Retinal pigment epithelial cell (primary cell): ENCODE data around the gene OGFOD2.

Experiments used
- DNase-seq: peaks from one replicate; pipeline ENCODE4 v3.0.0-alpha.2; 2010; ENCODE audit warnings: low read depth
- H3K4me3 ChIP-seq: 2 replicates; pipeline ENCODE4 v1.5.1; 2011; ENCODE audit warnings: mild to moderate bottlenecking, low read length, control low read depth, moderate library complexity
- TF ChIP-seq, protein P1 (sequence below): conservative IDR thresholded peaks from 2 replicates; pipeline ENCODE4 v1.5.1; 2011; ENCODE audit warnings: low read depth, low read length, control low read depth, inconsistent platforms

Gene OGFOD2

DNA sequence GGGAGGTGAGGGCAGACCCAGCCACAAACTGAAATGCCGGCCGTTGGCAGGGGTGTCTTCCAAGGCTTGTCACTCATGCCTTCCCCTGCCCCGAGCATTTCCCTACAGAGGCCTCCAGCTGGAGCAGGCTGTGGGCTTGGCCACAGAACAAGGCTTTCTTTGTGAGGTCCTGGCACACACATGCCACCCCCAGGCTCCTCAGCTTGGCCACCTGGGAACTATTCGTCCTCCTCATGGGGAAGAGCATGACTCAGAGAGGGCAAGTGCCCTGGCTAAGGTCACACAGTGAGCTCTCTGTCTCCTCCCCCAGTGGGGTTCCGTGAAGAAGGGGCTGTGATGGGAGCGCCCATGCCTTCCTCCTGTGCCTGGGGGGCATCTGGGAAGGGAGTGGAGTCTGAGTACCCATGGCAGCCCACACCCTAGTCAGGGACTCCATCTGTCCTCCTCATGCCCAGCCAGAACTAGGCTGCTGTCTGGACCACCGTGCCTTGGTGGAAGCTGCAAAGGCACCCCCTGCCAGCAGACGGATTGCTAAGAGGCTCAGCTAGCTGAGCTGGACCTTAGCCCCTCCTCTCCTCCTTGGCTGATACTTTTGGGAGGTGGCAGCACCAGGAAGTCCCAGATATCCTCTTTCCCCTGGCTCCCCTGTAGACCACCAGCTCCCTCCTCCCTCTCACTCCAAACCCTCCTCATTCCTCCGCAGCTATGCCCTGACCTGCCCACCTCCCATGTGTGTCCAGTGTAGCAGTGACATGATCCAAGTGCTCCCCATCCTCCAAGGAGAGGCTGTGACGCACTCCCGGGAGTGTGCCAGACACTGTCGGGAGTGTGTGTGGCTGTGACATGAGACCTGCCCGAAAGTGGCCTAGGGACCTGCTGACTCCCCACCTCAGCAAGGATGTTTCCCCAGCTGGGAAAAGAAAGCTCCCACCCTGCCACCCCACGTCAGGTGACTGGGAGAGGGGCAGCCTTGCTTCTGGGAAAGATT lies 30.1 kb upstream of the OGFOD2 start:
- peak; percentile 66 for DNase-seq
- H3K4me3 ChIP-seq = no peak overlapping the region
- TF ChIP-seq, protein P1, sequence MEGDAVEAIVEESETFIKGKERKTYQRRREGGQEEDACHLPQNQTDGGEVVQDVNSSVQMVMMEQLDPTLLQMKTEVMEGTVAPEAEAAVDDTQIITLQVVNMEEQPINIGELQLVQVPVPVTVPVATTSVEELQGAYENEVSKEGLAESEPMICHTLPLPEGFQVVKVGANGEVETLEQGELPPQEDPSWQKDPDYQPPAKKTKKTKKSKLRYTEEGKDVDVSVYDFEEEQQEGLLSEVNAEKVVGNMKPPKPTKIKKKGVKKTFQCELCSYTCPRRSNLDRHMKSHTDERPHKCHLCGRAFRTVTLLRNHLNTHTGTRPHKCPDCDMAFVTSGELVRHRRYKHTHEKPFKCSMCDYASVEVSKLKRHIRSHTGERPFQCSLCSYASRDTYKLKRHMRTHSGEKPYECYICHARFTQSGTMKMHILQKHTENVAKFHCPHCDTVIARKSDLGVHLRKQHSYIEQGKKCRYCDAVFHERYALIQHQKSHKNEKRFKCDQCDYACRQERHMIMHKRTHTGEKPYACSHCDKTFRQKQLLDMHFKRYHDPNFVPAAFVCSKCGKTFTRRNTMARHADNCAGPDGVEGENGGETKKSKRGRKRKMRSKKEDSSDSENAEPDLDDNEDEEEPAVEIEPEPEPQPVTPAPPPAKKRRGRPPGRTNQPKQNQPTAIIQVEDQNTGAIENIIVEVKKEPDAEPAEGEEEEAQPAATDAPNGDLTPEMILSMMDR = no peak

DNA sequence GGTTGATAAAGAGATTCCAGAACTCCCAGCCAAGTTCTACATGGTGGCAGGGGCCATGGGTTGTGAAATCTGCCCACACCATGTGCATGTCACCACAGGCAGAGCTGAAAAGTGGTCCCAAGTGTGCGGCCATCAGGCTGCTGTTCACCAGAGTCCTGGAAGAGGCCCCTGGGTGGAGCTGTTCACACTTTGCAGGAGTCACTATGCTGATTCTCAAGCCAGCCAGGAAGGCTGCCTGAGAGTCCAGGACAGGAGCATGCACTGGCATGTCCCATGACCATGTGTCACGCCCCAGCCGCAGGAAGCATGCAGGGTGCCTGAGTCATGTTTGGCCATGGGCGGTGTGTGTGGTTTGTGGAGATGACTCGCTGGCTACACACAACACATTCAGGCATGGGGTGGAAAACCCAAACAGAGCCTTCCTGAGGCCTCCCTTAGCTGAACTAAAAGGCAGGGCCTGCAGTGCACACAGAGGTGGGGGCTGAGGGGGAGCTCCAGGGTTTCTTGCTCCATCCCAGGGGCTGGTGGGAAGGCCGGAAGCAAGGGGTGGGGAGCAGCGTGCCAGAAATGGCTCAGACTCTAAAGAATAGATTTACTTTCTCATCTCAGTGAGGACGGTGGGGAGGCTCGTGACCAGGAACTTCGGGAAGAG lies 28.2 kb upstream of the OGFOD2 start:
- TF ChIP-seq, protein P1 = peak; percentile 59
- H3K4me3 ChIP-seq = no peak overlapping the region
- peak; percentile 98 for DNase-seq

DNA sequence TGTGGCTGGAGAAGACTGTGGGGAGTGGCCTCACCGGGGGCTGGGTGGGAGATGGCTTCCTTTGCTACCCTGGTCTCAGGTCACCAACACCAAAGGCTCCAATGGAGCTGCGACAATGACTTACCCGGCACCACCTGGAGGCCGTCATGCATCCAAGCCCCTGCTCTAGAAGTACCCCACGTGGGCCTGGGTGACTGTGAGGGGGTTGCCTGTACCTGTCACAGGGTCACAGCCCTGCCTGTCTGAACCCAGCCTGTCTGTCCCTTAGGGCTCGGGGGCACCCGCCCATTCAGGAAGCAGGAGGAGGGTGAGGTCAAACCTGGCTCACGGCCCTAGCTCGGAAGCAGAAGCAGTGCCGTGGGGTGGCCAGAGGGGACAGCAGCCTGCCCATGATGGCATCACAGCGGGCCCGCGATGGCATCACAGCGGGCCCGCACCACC lies 27.7 kb upstream of the OGFOD2 start:
- TF ChIP-seq, protein P1 = no peak
- DNase-seq = no peak
- no peak overlapping the region for H3K4me3 ChIP-seq

DNA sequence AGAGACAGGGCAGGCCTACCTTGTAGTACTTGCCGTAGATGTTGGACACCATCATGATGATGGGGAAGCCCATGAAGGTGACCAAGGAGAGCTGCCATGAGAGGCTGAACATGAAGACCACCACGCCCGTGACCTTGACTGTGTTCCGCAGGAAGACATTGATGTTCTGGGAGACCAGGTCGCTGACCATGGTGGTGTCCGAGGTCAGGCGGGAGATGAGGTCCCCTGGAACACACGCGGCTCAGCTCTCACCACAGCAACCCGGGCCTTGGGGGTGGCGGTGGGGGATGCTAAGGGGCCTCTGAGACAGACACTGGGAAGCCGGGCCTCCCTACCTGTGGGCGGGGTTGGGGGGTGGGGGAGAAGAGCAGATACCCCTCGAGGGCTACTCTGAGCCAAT lies 26.4 kb upstream of the OGFOD2 start:
- DNase-seq = no peak
- no peak overlapping the region for H3K4me3 ChIP-seq
- TF ChIP-seq, protein P1 = no peak

DNA sequence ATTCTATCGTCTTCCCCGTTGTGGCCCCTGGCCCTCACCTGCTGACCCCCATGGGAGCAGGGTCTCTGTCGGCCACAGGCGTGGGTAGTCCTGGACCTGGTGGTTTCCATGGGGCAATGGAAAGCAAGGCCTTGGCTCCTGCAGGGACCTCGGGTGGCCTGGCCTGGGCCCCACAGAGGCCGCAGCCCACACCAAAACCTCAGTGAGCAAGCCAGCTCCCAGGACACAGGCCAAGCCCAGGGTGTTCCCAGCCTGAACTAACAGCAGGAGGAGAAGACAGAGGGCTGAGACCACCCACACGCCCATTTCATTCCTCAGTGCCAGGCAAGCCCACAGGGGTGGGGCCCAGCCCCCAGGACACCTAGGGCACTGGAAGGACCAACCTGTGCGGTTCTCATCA lies 25.6 kb upstream of the OGFOD2 start:
- H3K4me3 ChIP-seq = no peak overlapping the region
- TF ChIP-seq, protein P1 = no peak

DNA sequence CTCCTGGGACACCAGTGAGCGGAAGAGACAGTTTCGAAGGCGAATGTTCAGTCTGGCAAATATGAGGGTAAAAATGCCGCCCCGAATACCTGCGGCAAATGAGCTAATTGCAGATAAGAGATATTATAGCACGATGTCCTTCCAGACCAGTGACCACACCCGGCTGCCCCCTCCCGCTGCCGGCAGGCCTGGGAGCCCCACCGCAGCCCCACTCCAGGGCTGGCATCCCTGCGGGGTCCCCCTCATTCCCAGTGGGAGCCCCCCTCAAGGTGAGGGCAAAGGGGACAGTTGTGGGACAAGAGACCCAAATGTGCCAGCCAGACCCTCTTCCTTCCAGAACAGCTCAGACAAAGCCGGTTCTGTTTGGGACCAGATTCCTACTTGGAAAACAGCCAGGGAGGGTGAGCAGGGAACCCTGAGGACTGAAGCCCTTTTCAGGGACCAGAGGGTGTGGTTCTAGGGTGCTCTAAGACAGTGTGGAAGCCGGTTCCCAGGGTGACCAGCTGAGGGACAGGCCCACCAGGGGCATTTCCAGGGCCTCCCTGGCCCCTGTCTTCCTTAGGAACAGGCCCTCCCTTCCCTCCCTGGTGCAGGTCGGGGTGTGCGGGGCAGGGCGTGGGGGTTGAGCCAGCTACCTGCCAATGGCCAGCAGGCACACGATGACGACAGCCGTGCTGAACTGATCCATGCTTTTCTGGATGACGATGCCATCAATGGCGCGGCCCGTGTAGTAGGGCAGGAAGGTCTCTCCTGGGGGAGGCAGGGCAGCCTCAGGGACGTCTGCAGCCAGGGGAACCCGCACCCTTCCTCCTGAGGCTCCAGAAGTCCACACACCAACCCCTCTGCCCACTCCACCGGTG lies 25.0 kb upstream of the OGFOD2 start:
- no peak overlapping the region for H3K4me3 ChIP-seq
- TF ChIP-seq, protein P1 = no peak

More for the DNA sequence above, 25.6 kb upstream of the OGFOD2 start:
- DNase-seq = no peak

More for the DNA sequence above, 25.0 kb upstream of the OGFOD2 start:
- no peak for DNase-seq
